ENCODE results near the gene RANBP3.
"Not testable (repeated sequence)": the region's sequence is repeated elsewhere in the genome, so short reads cannot be mapped to it uniquely, and the experiment has no call there.

RANBP3 gene

GRCh38 chr19:6011206-6011605 is 33.3 kb upstream of the RANBP3 start:
- TF ChIP-seq, protein P1, sequence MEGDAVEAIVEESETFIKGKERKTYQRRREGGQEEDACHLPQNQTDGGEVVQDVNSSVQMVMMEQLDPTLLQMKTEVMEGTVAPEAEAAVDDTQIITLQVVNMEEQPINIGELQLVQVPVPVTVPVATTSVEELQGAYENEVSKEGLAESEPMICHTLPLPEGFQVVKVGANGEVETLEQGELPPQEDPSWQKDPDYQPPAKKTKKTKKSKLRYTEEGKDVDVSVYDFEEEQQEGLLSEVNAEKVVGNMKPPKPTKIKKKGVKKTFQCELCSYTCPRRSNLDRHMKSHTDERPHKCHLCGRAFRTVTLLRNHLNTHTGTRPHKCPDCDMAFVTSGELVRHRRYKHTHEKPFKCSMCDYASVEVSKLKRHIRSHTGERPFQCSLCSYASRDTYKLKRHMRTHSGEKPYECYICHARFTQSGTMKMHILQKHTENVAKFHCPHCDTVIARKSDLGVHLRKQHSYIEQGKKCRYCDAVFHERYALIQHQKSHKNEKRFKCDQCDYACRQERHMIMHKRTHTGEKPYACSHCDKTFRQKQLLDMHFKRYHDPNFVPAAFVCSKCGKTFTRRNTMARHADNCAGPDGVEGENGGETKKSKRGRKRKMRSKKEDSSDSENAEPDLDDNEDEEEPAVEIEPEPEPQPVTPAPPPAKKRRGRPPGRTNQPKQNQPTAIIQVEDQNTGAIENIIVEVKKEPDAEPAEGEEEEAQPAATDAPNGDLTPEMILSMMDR (IDR thresholded peaks at IDR 0.05; ENCODE audit: insufficient read depth, low read length, poor library complexity, severe bottlenecking): no peak
- no peak for DNase-seq (ENCODE audit: extremely low read depth, insufficient read length)
- Histone ChIP-seq H3K4me3 (replicated peaks; ENCODE audit: low read depth, low read length) (no peak overlapping the region), H3K27me3 (replicated peaks; ENCODE audit: control insufficient read depth, insufficient read depth, low read length) (no peaks in the 10 kb centered on the region), H3K36me3 (ENCODE audit: control insufficient read depth, insufficient read depth, low read length) (no peaks in the 10 kb centered on the region)

DNA sequence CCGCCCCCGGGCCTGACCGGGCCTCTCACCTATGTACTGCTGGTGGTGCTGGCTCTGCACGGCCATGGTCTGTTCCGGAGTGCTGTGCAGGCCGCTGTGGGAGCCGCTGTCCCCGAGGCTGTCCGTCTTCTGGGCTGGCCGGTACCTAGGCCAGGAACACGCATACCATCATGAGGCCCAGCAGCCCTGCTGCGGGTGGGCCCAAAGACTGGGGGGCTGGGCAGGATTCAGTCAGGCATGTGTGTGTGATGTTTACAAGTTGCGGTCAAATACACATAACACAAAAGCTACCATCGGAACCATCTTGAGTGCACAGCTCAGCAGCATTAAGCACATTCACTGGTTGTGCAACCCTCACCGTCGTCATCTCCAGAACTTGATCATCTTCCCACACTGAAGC is 32.2 kb upstream of the RANBP3 start:
- H3K4me3 ChIP-seq (replicated peaks; ENCODE audit: low read depth, low read length): no peak overlapping the region
- H3K27me3 ChIP-seq (replicated peaks; ENCODE audit: control insufficient read depth, insufficient read depth, low read length): no peaks in the 10 kb centered on the region
- DNase-seq (ENCODE audit: extremely low read depth, insufficient read length): no peak
- TF ChIP-seq, protein P1 (IDR thresholded peaks at IDR 0.05; ENCODE audit: insufficient read depth, low read length, poor library complexity, severe bottlenecking): no peak
- H3K36me3 ChIP-seq (ENCODE audit: control insufficient read depth, insufficient read depth, low read length): no peaks in the 10 kb centered on the region

GRCh38 chr19:6007866-6008265 is 29.9 kb upstream of the RANBP3 start:
- no peak for DNase-seq (ENCODE audit: extremely low read depth, insufficient read length)

GRCh38 chr19:6006896-6007295 is 29.0 kb upstream of the RANBP3 start:
- Histone ChIP-seq H3K36me3 (ENCODE audit: control insufficient read depth, insufficient read depth, low read length) (no peaks in the 10 kb centered on the region), H3K4me3 (replicated peaks; ENCODE audit: low read depth, low read length) (no peak overlapping the region), H3K27me3 (replicated peaks; ENCODE audit: control insufficient read depth, insufficient read depth, low read length) (no peaks in the 10 kb centered on the region)
- TF ChIP-seq, protein P1 (IDR thresholded peaks at IDR 0.05; ENCODE audit: insufficient read depth, low read length, poor library complexity, severe bottlenecking): no peak
- DNase-seq (ENCODE audit: extremely low read depth, insufficient read length): no peak

More at GRCh38 chr19:6007866-6008265, 29.9 kb upstream of the RANBP3 start:
- TF ChIP-seq, protein P1 (IDR thresholded peaks at IDR 0.05; ENCODE audit: insufficient read depth, low read length, poor library complexity, severe bottlenecking): no peak
- Histone ChIP-seq H3K4me3 (replicated peaks; ENCODE audit: low read depth, low read length) (no peak overlapping the region), H3K36me3 (ENCODE audit: control insufficient read depth, insufficient read depth, low read length) (no peaks in the 10 kb centered on the region), H3K27me3 (replicated peaks; ENCODE audit: control insufficient read depth, insufficient read depth, low read length) (no peaks in the 10 kb centered on the region)

DNA sequence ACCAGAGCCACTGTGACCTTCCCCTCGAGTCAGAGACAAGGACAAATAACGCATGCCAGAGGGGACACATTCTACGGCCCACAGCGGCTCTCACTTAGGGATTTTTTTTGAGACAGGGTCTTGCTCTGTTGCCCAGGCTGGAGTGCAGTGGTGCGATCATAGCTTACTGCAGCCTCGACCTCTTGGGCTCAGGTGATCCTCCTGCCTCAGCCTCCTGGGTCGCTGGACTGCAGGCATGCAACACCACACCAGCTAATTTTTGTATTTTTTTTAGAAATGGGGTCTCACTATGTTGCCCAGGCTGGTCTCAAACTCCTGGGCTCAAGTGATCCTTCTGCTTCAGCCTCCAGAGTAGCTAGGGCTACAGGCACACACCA is 28.1 kb upstream of the RANBP3 start:
- H3K36me3 ChIP-seq (ENCODE audit: control insufficient read depth, insufficient read depth, low read length); H3K4me3 ChIP-seq (replicated peaks; ENCODE audit: low read depth, low read length); H3K27me3 ChIP-seq (replicated peaks; ENCODE audit: control insufficient read depth, insufficient read depth, low read length); DNase-seq (ENCODE audit: extremely low read depth, insufficient read length): not testable (repeated sequence)

DNA sequence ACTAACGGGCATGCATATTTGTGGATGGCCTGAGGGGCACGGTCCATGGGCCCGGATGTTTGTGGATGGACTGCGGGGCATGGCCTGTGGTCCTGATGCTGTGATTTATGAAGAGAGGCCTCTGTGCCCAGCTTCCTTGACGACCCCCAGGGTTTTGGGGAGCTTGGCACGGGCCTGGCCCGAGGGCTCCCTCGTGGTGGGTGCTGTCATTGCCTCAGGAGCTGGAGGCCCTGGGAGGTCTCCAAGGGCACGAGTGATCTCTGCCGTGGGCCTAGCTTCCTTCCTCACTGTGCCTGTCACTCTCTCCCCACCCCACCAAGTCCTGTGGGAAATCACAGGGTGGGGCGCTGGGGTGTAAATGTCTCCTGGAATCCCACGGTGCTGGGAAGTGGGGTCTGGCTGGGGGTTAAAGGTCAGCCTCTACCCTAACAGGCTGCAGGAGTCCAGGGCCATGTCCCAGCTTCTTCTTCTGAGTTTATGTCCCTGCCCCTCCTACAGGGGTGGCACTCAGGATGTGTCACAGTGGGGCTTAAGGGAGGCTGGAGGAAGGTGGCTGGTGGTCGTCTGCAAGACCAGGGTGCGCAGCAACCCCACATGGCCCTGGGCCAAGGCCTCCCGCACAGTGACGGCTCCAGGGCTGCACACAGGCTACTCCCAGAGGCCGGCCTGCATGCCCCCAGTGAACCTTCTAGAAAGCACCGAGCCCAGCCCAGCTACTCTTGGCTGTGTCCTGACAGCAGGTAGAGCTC is 27.6 kb upstream of the RANBP3 start:
- no peaks in the 10 kb centered on the region for H3K36me3 ChIP-seq (ENCODE audit: control insufficient read depth, insufficient read depth, low read length)
- no peak overlapping the region for H3K4me3 ChIP-seq (replicated peaks; ENCODE audit: low read depth, low read length)
- no peak for DNase-seq (ENCODE audit: extremely low read depth, insufficient read length)
- H3K27me3 ChIP-seq (replicated peaks; ENCODE audit: control insufficient read depth, insufficient read depth, low read length): no peaks in the 10 kb centered on the region
- TF ChIP-seq, protein P1 (IDR thresholded peaks at IDR 0.05; ENCODE audit: insufficient read depth, low read length, poor library complexity, severe bottlenecking): no peak
